ENCODE measurements around the gene TAOK2.

DNA sequence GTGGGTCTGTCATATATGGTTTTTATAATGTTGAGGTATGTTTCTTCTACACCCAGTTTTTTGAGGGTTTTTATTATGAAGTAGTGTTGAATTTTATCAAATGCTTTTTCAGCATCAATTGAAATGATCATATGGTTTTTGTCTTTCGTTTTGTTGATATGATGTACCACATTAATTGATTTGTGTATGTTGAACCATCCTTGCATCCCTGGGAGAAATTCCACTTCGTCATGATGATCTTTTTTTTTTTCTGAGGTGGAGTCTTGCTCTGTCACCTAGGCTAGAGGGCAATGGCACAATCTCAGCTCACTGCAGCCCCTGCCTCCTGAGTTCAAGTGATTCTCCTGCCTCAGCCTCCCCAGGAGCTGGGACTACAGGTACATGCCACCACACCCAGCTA lies 25.8 kb upstream of the TAOK2 start:
- TF ChIP-seq GATA2 (IDR thresholded peaks at IDR 0.05; ENCODE audit: low read depth, low read length), result no peak
- TF ChIP-seq GATA3 (IDR thresholded peaks at IDR 0.05; ENCODE audit: low read depth, low read length), result no peak
